Activated gamma-delta T cell (primary cell): Measurements from ENCODE around the gene STK16.

Source experiments
- DNase-seq: peaks from one replicate; lab custom pipeline; 2025; lab: John Stamatoyannopoulos, UW

STK16 gene

DNA sequence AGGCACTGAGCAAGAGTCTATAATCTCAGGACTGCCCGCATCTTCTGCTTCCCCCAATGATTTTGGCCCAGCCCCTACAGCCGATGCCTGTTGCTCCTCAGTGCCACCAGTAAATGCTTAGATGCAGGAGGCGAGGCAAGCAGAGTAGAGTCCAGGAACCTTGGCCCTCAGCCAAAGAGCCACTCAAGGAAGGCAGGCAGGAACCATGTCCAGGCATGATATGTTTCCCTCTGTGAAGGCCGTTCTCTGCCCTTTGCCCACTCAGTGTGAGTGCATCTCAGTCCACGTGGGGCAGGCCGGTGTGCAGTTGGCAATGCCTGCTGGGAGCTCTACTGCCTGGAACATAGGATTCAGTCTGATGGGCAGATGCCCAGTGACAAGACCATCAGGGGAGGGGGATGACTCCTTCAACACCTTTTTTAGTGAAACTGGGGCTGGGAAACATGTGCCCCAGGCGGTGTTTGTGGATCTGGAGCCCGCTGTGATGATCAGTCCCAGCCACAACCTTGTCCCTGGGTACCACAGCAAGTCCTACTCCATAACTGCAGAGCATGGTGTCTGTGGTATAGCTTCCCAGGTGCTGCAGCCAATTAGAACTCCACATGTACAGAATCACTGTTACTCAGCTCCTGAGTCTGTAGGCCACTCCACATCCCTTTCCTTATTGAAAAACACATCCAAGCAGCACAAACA, 24.2 kb downstream of the STK16 start:
- DNase-seq = no peak

DNA sequence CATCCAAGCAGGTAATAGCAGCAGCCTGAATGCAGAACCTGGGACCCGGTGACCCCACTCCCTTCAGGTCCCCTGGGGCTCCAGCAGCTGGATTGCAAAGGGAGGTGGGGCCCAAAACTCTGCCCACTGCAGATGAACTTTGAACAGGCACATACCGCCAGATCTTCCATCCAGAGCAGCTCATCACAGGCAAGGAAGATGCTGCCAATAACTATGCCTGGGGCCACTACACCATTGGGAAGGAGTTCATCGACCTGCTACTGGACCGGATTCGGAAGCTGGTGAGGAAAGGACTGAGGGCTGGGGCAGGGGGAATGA, 24.7 kb downstream of the STK16 start:
- DNase-seq = no peak

- no peak for DNase-seq
Observed at GRCh38 chr2:219271021-219271420, 25.7 kb downstream of the STK16 start.

DNA sequence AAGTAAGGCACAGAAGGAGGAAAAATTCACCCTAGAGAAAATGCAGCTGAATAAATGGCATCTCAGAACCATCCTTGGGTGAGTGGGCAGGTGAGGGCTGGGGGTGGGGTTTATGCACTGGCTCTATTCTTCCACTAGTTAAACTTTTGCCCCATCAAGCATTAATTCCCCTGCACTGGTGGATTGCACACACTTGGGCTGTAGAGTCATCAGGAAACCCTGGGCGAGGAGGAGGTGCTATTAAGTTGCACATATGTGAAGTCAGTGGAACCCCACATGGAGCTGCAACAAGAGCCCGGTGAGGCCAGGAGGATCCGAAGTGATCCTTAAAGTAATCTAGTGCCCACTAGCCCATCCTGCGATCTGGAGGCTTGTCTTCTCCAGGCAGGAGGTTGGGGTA, 27.1 kb downstream of the STK16 start:
- DNase-seq = no peak

DNA sequence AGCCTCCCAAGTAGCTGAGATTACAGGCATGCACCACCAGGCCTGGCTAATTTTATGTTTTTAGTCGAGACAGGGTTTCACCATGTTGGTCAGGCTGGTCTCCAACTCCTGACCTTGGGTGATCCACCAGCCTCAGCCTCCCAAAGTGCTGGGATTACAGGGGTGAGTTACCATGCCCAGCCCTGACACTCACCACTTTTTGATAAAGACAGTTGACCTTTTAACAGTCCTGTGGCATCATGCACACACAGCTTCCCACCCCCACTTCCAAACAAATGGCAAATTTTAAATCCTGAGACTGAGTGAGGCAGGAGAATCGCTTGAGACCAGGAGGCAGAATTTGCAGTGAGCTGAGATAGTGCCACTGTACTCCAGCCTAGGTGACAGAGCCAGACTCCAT, 27.7 kb downstream of the STK16 start:
- DNase-seq = no peak

DNA sequence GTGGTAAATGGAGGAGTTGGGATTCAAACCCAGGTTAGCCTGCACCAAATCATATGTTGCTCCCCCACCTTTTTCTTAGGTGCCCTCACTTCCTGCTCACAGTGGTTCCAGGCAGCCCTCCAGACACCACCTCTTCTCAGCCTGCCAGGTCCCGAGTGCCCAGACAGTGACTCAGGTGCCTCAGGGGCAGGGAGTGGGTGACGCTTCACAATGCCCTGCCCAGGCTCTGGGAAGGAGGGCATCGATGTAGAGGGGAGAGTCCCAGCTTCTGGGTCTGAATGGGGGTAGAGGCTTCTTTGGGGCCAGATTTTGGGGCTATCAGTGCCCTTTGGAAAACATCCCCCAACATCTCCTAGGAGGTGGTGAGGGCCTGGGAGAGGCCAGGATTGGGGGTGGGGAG, 28.7 kb downstream of the STK16 start:
- no peak for DNase-seq

DNA sequence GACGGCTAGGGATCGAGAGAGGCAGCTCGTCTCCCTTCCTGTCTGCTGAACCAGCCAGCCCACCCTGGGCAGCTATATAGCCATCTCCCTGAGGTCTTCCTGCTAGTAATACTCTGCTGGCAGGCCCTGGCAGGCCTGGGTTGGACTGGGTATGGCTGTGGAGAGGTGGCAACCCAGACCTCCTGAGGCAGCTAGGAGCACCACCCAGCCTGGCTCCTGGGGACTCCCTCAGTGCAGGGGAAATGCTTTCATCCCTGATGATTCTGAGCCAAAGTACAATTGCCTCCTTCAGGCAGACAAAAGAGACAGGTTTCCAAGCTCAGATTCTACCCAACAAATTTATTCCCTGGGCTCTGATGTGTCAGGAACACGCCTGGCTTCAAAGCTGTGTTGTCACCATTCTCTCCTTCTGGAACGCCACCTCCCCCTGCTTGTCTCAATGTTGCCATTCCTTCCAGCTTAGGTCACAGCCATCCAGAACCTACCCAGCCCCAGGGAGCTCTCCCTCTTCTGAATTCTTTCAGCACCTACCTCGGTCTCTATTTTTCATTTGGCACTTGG, 29.2 kb downstream of the STK16 start:
- DNase-seq = no peak

DNA sequence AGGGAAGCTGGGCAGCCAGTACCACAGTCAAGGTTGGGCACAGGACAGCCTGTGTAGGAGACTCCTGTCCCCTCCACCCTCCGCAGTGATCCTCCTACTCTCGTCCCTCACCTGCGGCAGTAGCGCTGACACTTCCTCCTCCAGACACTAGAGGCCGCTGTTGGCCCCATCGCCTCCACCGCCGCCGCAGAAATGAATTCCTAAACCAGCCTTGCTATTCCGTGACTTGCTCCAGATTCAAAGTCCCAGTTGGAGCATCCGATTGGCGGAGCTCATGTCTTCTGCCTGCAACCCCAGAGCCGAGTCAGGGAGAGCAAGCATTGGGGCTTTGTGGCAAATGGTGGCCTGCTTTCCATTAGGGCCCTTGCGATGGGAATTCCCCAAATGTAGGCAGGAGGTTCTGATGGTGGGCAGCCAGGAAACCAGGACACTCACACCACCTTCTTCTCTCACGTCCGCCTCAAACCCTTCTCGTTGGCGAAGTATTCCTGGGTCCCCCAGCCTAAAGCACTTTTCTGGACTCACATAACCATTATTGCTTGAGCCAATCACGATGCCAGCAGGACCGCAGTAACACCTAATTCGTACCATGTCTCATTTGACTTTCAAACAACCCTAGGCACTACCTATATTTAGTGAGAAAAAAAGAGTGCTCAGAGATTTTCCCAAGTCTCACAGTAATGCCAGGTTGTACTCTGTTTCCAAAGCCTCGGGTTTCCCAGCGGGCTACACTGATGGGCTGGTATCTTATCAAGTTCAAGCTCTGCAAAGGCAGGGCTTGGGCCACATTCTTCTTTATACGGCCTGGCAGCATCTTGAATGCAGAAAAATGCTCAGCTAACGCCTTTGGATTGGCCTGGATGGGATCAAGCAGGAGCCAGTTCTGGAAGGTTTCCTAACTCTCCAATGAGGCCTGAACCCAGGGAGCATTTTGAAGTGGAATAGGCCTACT, 32.7 kb downstream of the STK16 start:
- peak; percentile 31 for DNase-seq

DNA sequence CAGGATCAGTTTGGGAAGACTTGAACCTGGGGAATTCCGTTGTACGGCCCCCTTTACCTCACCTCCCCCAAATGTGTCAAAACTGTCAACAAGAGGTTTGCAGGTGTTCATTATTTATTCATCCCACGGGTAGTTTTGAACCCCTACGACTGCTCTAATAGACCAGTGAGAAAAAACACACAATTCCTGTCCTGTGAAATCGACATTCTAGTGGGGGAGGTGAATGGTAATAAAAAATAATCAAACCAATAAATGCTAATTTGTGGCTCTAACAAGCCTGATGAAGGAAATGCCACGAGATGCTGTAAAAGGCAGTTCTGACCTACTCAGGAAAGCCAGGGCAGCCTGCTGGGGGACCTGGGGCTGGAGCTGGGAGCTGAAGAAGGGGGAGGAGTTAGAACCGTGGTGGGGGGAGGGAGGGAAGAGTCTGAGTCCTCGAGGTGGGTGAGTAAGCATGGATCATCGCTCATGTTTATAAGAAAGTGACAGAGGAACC, 33.4 kb downstream of the STK16 start:
- no peak for DNase-seq

- peak; percentile 98 for DNase-seq
Observed at GRCh38 chr2:219279151-219279915, 34.1 kb downstream of the STK16 start, which contains the start of gene DNAJB2. Gene DNAJB2, plus strand, starts transcription at chr2:219279366. Its CDS starts 468 bp downstream, at chr2:219279834.

DNA sequence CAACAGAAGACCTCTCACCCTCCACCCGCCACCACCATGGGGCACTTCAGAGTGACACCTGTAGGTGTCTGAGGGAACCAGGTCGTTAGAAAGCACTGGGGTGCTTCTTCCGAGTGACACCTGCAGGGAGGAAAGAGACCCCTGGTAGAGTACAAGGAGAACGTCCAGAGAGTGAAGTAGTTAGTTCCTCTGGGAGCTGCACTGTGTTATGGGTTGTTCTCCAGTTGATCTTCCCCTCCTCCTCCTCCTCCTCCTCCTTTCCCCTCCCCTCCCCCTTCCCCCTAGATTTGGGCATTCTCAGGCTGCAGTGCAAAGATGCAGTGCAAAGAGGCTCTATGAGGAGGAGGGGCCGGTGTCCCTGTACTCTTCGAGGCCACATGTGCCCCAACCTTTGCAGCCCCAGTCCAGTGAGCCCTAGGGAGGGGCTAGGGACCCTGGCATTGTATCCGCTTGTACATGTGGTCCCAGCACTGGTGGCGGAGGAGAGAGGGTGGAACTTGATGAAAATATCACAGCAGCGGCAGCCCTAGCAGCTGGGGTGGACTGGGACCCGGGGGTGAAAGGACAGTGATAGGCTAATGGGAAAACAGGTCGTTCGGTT, 34.7 kb downstream of the STK16 start:
- DNase-seq = no peak

- DNase-seq = no peak
Observed at GRCh38 chr2:219280651-219281050, 35.4 kb downstream of the STK16 start.

GRCh38 chr2:219281588-219281987, 36.3 kb downstream of the STK16 start:
- no peak for DNase-seq

DNA sequence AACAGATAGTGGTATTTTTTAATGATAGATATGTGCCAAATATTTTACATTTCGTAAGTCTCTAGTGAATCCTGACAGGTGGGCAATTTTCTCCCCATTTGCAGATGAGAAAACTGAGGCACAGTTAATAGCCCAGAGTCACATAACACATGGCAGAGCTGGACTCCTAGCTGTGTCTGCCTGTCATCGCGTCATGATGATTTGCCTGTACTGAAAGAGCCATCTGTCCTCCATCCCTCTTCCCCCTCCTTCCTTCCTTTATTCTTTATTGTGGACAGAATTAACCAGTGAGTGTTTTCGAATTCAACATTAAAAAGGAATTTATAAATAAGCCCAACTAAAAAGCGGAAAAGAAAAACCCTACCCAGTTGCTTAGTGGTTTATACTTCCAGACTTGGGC, 37.1 kb downstream of the STK16 start:
- DNase-seq = no peak

DNA sequence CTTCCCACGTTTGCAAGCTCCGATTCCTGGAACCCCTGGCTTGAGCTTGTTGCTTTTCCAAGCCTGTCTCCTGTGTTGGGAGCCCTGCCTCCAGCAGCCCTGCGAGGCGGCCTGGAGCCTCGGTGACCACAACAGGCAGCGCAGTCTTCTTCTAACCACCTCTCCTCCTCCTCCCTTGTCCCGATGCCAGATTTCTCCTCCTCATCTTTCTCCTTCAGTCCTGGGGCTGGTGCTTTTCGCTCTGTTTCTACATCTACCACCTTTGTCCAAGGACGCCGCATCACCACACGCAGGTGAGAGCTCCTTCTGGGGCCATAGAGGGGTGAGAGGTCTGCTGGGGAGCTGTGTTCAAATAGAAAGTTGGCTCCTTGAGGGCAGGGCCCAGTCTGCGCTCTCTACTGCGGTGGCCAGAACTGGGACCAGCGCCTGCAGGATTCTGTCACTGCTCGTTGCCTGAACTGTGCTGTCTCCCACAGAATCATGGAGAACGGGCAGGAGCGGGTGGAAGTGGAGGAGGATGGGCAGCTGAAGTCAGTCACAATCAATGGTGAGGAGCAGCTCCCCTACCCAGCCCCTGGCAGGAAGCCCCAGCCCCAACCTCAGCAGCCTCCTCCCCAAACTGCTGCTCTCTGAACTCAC, 37.8 kb downstream of the STK16 start:
- DNase-seq = no peak

GRCh38 chr2:219284501-219285372, 39.5 kb downstream of the STK16 start:
- DNase-seq = no peak

- DNase-seq = no peak
Observed at GRCh38 chr2:219285373-219285735, 40.1 kb downstream of the STK16 start.

GRCh38 chr2:219285894-219286425, 40.7 kb downstream of the STK16 start:
- no peak for DNase-seq

DNA sequence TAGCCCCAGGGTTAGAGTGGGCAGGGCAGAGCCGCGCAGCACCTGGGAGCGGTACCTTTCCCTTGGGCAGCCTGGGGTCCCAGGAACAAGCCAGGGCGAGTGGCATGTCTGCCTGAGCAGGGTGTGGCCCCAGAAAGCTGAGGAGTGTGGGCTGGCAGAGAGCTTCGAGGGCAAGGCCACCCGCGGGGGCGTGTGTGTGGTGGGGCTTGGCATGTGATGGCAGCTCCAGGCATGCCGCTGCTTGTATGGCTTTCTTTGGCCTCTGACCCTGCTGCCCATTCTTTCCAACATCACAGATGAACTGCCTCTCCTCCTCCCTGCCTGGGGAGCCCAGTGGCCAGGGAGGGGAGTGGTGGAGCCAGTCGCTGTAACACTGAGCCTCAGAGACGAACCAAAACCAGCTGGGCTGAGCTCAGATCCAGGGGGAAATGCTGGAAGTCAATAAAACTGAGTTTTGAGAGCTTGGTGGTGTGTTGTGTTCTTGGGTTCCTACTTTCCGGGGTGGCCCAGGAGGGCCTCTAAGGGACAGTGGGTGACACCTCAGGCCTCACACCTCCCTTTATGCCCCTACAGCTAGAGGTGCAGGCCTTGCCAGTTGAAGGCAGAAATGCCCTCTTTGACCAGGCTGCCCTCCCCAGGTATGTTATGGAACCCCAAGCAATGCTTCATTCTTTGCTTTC, 41.3 kb downstream of the STK16 start:
- no peak for DNase-seq
